ENCODE results near the gene ANGPTL2. TPM values are rescaled to one million over a fixed set of nuclear protein-coding genes. Genes with fewer than 3 reads are reported as not detected.
A peak's percentile ranks its signal among the peaks of the same experiment; 100 is the strongest.

Gene ANGPTL2
- total and polyA plus RNA-seq, 4 donors = 0.93 to 3.2 (median 1.9) TPM

DNA sequence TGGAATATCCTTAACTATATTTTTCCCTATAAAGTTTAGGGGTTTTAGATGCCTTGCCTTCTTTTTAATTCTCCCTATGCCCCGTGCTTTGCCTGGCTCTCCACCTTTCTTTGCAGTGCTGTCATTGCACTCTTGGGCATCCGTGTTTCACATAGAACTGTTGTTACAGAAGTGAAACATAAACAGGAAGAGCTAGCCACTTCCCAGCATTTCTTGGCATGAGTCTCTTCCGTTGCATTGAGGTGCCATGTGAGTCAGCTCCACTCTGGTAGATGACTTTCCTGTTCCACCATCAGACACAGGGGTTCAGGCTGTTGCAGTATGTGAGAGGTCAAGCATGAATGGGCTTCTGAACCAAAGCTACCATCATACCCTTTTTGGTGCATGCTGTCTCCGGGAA is 73.4 kb downstream of the ANGPTL2 start:
- no peak overlapping the region for H3K27ac ChIP-seq (ENCODE audit: low read depth in 1 of 2, low read length in 2 of 2)
- no peaks in the 10 kb centered on the region for H3K4me1 ChIP-seq (ENCODE audit: control insufficient read depth in 4 of 4, insufficient read depth in 4 of 4, low read length in 3 of 4)
- H3K4me3 ChIP-seq (ENCODE audit: low read depth in 1 of 3, low read length in 3 of 3) = no peak overlapping the region
- whole genome bisulfite sequencing = 65% methylated on average over 4 of the region's 4 CpGs
- no peaks in the 10 kb centered on the region for H3K9me3 ChIP-seq (ENCODE audit: control insufficient read depth in 4 of 4, low read length in 3 of 4)
- H3K36me3 ChIP-seq (ENCODE audit: control insufficient read depth in 4 of 4, insufficient read depth in 3 of 4, low read depth in 1 of 4, low read length in 3 of 4) = no peaks in the 10 kb centered on the region
- H3K27me3 ChIP-seq (ENCODE audit: control insufficient read depth in 4 of 4, insufficient read depth in 4 of 4, low read length in 3 of 4) = no peaks in the 10 kb centered on the region
- no peak overlapping the region for H3K9ac ChIP-seq (ENCODE audit: low read depth in 1 of 2, low read length in 2 of 2)
- no peak for DNase-seq (ENCODE audit: low spot score)
- TF ChIP-seq, protein P1, sequence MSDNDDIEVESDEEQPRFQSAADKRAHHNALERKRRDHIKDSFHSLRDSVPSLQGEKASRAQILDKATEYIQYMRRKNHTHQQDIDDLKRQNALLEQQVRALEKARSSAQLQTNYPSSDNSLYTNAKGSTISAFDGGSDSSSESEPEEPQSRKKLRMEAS (IDR thresholded peaks at IDR 0.05) = peak; percentile 71
- TF ChIP-seq JUND (IDR thresholded peaks at IDR 0.05) (no peak), FOXA1 (IDR thresholded peaks at IDR 0.05) (no peak), ATF3 (IDR thresholded peaks at IDR 0.05) (no peak), RAD21 (IDR thresholded peaks at IDR 0.05) (peak; percentile 44 to 45), NR2F2 (IDR thresholded peaks at IDR 0.05) (peak; percentile 31), YY1 (IDR thresholded peaks at IDR 0.05) (no peak), GABPA (IDR thresholded peaks at IDR 0.05 in 1 of 2, conservative IDR thresholded peaks at IDR 0.05 in 1 of 2) (peak; percentile 16 to 35), SP1 (IDR thresholded peaks at IDR 0.05) (peak; percentile 60), RXRA (IDR thresholded peaks at IDR 0.05) (peak in 1 of 2 donors; percentile 27), EGR1 (IDR thresholded peaks at IDR 0.05; ENCODE audit: low read depth in 2 of 2) (no peak), HNF4A (conservative IDR thresholded peaks at IDR 0.05) (no peak), TAF1 (conservative IDR thresholded peaks at IDR 0.05) (no peak), FOXA2 (IDR thresholded peaks at IDR 0.05) (no peak), HNF4G (IDR thresholded peaks at IDR 0.05) (no peak)
- TF ChIP-seq, protein P2, sequence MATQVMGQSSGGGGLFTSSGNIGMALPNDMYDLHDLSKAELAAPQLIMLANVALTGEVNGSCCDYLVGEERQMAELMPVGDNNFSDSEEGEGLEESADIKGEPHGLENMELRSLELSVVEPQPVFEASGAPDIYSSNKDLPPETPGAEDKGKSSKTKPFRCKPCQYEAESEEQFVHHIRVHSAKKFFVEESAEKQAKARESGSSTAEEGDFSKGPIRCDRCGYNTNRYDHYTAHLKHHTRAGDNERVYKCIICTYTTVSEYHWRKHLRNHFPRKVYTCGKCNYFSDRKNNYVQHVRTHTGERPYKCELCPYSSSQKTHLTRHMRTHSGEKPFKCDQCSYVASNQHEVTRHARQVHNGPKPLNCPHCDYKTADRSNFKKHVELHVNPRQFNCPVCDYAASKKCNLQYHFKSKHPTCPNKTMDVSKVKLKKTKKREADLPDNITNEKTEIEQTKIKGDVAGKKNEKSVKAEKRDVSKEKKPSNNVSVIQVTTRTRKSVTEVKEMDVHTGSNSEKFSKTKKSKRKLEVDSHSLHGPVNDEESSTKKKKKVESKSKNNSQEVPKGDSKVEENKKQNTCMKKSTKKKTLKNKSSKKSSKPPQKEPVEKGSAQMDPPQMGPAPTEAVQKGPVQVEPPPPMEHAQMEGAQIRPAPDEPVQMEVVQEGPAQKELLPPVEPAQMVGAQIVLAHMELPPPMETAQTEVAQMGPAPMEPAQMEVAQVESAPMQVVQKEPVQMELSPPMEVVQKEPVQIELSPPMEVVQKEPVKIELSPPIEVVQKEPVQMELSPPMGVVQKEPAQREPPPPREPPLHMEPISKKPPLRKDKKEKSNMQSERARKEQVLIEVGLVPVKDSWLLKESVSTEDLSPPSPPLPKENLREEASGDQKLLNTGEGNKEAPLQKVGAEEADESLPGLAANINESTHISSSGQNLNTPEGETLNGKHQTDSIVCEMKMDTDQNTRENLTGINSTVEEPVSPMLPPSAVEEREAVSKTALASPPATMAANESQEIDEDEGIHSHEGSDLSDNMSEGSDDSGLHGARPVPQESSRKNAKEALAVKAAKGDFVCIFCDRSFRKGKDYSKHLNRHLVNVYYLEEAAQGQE (IDR thresholded peaks at IDR 0.05) = no peak
- TF ChIP-seq, protein P3, sequence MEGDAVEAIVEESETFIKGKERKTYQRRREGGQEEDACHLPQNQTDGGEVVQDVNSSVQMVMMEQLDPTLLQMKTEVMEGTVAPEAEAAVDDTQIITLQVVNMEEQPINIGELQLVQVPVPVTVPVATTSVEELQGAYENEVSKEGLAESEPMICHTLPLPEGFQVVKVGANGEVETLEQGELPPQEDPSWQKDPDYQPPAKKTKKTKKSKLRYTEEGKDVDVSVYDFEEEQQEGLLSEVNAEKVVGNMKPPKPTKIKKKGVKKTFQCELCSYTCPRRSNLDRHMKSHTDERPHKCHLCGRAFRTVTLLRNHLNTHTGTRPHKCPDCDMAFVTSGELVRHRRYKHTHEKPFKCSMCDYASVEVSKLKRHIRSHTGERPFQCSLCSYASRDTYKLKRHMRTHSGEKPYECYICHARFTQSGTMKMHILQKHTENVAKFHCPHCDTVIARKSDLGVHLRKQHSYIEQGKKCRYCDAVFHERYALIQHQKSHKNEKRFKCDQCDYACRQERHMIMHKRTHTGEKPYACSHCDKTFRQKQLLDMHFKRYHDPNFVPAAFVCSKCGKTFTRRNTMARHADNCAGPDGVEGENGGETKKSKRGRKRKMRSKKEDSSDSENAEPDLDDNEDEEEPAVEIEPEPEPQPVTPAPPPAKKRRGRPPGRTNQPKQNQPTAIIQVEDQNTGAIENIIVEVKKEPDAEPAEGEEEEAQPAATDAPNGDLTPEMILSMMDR (IDR thresholded peaks at IDR 0.05; ENCODE audit: low read depth, low read length, missing input control) = peak; percentile 35
- TF ChIP-seq, protein P4, sequence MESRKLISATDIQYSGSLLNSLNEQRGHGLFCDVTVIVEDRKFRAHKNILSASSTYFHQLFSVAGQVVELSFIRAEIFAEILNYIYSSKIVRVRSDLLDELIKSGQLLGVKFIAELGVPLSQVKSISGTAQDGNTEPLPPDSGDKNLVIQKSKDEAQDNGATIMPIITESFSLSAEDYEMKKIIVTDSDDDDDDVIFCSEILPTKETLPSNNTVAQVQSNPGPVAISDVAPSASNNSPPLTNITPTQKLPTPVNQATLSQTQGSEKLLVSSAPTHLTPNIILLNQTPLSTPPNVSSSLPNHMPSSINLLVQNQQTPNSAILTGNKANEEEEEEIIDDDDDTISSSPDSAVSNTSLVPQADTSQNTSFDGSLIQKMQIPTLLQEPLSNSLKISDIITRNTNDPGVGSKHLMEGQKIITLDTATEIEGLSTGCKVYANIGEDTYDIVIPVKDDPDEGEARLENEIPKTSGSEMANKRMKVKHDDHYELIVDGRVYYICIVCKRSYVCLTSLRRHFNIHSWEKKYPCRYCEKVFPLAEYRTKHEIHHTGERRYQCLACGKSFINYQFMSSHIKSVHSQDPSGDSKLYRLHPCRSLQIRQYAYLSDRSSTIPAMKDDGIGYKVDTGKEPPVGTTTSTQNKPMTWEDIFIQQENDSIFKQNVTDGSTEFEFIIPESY (IDR thresholded peaks at IDR 0.05) = no peak
